Panc1 (cell line): ENCODE data around the gene AGO1. TPM values are rescaled to one million over a fixed set of nuclear protein-coding genes. Genes with fewer than 3 reads are reported as not detected.

ENCODE experiments used
- ATAC-seq: fragments of 200-7000 bp; cut with Tn5 transposase; 2 replicates; pipeline ENCODE4 v1.9.1; 2020; ENCODE audit warnings: mild to moderate bottlenecking, moderate library complexity
- BruUV-seq: library from RNA; stranded (reverse); fragments of 400-500 nt; replicated peaks from 2 replicates; lab custom pipeline; 2021; lab: Mats Ljungman, UMichigan
- CTCF ChIA-PET: fragments of 300-600 bp; sonication (Branson Sonifier 250); formaldehyde crosslinking; loops from one replicate; lab custom pipeline; 2022; ENCODE audit warnings: antibody characterized with exemption; lab: Charles Lee
- POLR2A ChIA-PET: fragments of 300-600 bp; sonication (Branson Sonifier 250); formaldehyde crosslinking; loops from one replicate; lab custom pipeline; 2022; ENCODE audit warnings: antibody characterized with exemption; lab: Charles Lee
- DNase-seq: peaks from one replicate; pipeline ENCODE4 v3.0.0-alpha.2; 2010; ENCODE audit warnings: low read depth, low spot score
- H3K27ac ChIP-seq: 2 replicates; pipeline ENCODE4 v1.5.1; 2011; ENCODE audit warnings: mild to moderate bottlenecking, low read length, inconsistent platforms
- H3K27me3 ChIP-seq: fragments of 200-500 bp; sonication (Bioruptor generic); 2 replicates; pipeline ENCODE4 v1.6.0; 2014; ENCODE audit warnings: low read length, inconsistent platforms; ENCODE audit not compliant: control insufficient read depth, insufficient read depth
- H3K36me3 ChIP-seq: fragments of 200-500 bp; sonication (Bioruptor generic); 2 replicates; pipeline ENCODE4 v1.5.1; 2014; ENCODE audit warnings: inconsistent platforms, mild to moderate bottlenecking, low read length, moderate library complexity; ENCODE audit not compliant: control insufficient read depth, insufficient read depth
- H3K4me1 ChIP-seq: 2 replicates; pipeline ENCODE4 v1.5.1; 2011; ENCODE audit warnings: inconsistent platforms, mild to moderate bottlenecking, low read length, moderate library complexity; ENCODE audit not compliant: control insufficient read depth, insufficient read depth
- H3K4me3 ChIP-seq, 2 experiments: 2 replicates each; pipeline ENCODE4 v1.5.1; 2011 to 2012; ENCODE audit warnings: low read depth in 2 of 2, low read length in 2 of 2, mild to moderate bottlenecking in 2 of 2, inconsistent platforms in 1 of 2, moderate library complexity in 1 of 2
- H3K9me3 ChIP-seq: fragments of 200-500 bp; sonication (Bioruptor generic); 2 replicates; pipeline ENCODE4 v1.5.1; 2014; ENCODE audit warnings: low read depth, mild to moderate bottlenecking, inconsistent platforms, low read length, moderate library complexity; ENCODE audit not compliant: control insufficient read depth, insufficient read depth
- POLR2AphosphoS5 ChIP-seq: IDR thresholded peaks from 2 replicates; pipeline ENCODE4 v1.6.1; 2012; ENCODE audit warnings: mild to moderate bottlenecking, low read depth, low read length, moderate library complexity
- REST ChIP-seq, 2 experiments: IDR thresholded peaks; 2 replicates each; pipeline ENCODE4 v1.6.1; 2011 to 2012; ENCODE audit warnings: low read depth in 2 of 2, control low read depth in 1 of 2, low read length in 1 of 2, mild to moderate bottlenecking in 1 of 2, moderate library complexity in 1 of 2; ENCODE audit not compliant: insufficient read depth in 1 of 2
- SIN3A ChIP-seq: IDR thresholded peaks from 2 replicates; pipeline ENCODE4 v1.6.1; 2012; ENCODE audit warnings: low read depth, mild to moderate bottlenecking, low read length, moderate library complexity, borderline replicate concordance; ENCODE audit not compliant: insufficient read depth
- TCF7L2 ChIP-seq: IDR thresholded peaks from 2 replicates; pipeline ENCODE4 v1.6.1; 2011; ENCODE audit warnings: mild to moderate bottlenecking, low read depth, low read length, inconsistent platforms
- in situ Hi-C: cut with HindIII; loops from 2 replicates; pipeline ENCODE4 v1.10.0; 2016; ENCODE audit warnings: low sequenced_read_pairs, low pct_unique_long_range_greater_than_20kb
- intact Hi-C: fragments of 100-400 bp; cut with micrococcal nuclease; formaldehyde crosslinking; loops from one replicate; pipeline ENCODE4 v1.10.0; 2022; ENCODE audit not compliant: unreplicated experiment
- total RNA-seq: library from RNA; stranded (reverse); gene quantifications from one replicate; pipeline ENCODE4 v1.2.1, GENCODE V29; 2021; ENCODE audit not compliant: unreplicated experiment
- TF ChIP-seq, protein P1 (sequence below): fragments of 450-650 bp; IDR thresholded peaks from 2 replicates; pipeline ENCODE4 v1.5.1; 2017; ENCODE audit warnings: mild to moderate bottlenecking

AGO1 gene
- total RNA-seq, 1 experiment from 2014 or later = 40.1 TPM

- Histone ChIP-seq H3K9me3 (no peaks in the 10 kb centered on the region), H3K4me1 (peaks cover 19% of the 10 kb centered on the region), H3K27ac (no peak overlapping the region), H3K36me3 (peaks cover 1% of the 10 kb centered on the region; the same call in 1 of the 2 replicates), H3K27me3 (no peaks in the 10 kb centered on the region), H3K4me3 (no peak overlapping the region)
- no peak for DNase-seq
- ChIA-PET POLR2A (no interaction called here), CTCF (no interaction called here)
- no TSS peak for BruUV-seq
- intact Hi-C loops (no loop called here), in situ Hi-C loops (no loop called here)
- TF ChIP-seq SIN3A (no peak), POLR2AphosphoS5 (no peak), TCF7L2 (no peak), REST (IDR thresholded peaks at IDR 0.05; ENCODE audit: insufficient read depth in 1 of 2, low read depth in 2 of 2, low read length in 1 of 2) (no peak)
- TF ChIP-seq, protein P1, sequence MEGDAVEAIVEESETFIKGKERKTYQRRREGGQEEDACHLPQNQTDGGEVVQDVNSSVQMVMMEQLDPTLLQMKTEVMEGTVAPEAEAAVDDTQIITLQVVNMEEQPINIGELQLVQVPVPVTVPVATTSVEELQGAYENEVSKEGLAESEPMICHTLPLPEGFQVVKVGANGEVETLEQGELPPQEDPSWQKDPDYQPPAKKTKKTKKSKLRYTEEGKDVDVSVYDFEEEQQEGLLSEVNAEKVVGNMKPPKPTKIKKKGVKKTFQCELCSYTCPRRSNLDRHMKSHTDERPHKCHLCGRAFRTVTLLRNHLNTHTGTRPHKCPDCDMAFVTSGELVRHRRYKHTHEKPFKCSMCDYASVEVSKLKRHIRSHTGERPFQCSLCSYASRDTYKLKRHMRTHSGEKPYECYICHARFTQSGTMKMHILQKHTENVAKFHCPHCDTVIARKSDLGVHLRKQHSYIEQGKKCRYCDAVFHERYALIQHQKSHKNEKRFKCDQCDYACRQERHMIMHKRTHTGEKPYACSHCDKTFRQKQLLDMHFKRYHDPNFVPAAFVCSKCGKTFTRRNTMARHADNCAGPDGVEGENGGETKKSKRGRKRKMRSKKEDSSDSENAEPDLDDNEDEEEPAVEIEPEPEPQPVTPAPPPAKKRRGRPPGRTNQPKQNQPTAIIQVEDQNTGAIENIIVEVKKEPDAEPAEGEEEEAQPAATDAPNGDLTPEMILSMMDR = no peak
- no peak for ATAC-seq
These were observed 53.8 kb downstream of the AGO1 start for GRCh38 chr1:35936838-35937237.

- no TSS peak for BruUV-seq
- no peak for DNase-seq
- Histone ChIP-seq H3K27ac (no peak overlapping the region), H3K36me3 (no peaks in the 10 kb centered on the region), H3K27me3 (no peaks in the 10 kb centered on the region), H3K4me3 (no peak overlapping the region), H3K4me1 (peaks cover 7% of the 10 kb centered on the region), H3K9me3 (no peaks in the 10 kb centered on the region)
- TF ChIP-seq TCF7L2 = no peak
- TF ChIP-seq, protein P1 = no peak
- TF ChIP-seq REST (IDR thresholded peaks at IDR 0.05; ENCODE audit: insufficient read depth in 1 of 2, low read depth in 2 of 2, low read length in 1 of 2) = no peak
- no peak for TF ChIP-seq SIN3A
- no peak for TF ChIP-seq POLR2AphosphoS5
- in situ Hi-C loops (no loop called here), intact Hi-C loops (no loop called here)
- ChIA-PET CTCF (no interaction called here), POLR2A (no interaction called here)
- ATAC-seq = no peak
These were observed 56.5 kb downstream of the AGO1 start for GRCh38 chr1:35939484-35939883.
